NCI-H226 (cell line): ENCODE data around the gene C17orf107.

ENCODE experiments used
- DNase-seq: peaks from one replicate; pipeline ENCODE4 v3.0.0-alpha.2; 2015

C17orf107 gene

DNA sequence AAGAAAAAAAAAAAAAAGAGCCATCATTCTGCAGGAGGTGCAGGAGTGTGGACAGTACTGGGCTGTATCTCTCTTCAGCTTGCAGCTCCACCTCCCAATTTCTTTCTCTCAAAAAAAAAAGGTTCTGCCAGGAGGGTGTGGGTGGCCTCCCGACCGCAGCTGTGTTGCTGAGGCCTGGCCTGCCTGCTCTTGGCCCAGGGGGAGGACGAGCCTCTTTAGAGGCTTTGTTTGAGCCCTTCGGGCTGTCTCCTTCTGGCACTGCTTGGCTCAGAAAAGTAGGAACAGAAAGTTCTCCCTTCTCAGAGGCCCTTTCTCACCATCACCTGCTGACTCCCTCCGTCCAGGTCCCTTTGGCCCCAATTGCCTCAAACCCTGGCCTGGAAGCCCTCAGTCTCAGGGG, 22.2 kb upstream of the C17orf107 start:
- no peak for DNase-seq

DNA sequence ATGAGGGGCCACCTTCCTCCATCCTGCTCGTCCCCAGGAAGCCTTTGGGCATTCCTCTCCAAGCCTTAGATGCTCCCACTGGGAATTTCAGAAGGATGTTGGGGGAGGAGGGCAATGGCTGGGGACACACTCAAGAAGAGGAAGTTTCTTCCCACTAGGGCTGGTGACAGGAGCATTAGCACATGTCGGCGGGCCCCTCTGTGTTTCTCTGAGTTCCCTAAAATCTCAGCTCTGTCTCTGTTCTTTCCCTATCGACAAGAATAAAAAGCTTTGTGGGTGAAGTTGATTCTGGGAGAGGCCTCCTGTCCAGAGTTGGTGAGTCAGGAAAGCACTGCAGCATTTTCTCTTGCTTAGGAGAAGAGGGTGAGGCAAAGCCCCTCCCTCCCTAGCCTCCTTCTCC, 19.7 kb upstream of the C17orf107 start:
- DNase-seq: no peak

GRCh38 chr17:4880857-4881256, 18.5 kb upstream of the C17orf107 start:
- DNase-seq: no peak

DNA sequence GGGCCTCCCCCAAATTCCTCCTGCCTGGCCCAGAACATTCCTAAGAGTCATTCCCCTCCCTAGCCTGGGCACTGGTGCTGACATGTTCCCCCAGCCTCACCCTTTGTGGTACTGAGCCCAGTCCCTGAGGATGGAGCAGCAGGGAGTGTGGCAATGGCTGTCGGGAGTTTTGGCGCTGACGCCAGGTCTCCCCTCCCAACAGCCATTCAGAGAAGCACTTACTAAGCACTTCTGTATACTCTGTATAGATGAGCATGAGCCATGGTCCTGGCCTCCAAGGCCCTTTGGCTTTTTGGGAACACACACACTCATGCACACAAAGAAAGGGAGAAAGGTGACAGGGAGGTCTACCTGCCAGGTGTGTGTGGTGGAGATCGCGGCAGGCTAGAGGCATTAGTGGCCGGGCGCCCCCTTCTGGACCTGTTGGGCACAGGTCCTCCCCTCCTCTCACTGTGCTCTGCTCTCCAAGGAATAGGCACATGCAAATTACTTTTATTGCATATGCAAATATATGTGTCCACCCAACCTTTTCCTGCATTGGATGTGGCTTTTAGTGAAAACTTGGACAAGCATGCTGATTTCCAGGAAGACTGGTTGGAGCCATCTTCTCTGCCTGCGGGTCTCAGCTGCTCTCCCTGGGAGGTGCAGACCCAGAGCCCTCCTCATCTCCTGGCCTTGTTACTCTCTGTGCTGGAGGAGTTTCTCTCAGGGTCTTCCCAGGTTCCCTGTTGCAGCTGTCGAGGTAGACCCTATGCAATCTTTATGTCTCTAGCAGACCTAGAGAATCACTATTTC, 17.4 kb upstream of the C17orf107 start:
- peak; percentile 16 for DNase-seq

DNA sequence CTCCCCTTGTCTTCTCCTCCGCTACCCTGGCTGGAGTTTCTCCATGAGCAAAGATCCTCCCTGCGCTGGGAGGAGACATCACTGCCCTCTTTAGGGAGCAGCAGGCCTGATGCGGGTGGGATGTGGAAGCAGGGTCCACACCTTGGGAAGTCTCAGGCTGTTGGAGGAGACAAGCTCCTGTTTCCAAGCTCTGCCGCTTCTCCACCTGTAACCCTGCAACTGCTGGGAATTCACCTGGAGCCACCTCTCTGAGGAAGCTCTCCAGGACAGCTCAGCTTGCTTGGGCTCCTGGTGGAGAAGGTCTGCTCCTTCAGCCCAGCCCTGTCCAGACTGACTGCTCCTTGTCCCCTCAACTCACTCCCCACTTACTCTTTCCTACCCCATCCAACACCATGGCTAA, 14.8 kb upstream of the C17orf107 start:
- DNase-seq: no peak

DNA sequence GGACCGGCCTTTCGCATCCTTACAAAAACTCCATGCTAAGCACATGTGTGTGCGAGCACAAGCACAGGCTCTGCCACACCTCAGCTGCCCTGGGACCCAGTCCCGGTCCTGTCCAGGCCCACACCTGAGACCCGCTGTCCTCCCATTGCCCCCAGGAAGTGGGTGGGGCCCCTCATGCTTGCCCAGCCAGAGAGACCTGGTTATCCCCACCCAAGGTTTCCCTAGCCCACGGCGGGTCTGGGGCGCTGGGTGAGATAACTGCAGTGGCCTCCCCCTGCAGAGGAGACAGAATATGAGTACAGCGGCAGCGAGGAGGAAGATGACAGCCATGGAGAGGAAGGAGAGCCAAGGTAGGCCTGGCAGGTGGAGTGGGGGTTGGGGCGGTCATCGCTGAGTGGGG, 12.5 kb upstream of the C17orf107 start:
- no peak for DNase-seq

DNA sequence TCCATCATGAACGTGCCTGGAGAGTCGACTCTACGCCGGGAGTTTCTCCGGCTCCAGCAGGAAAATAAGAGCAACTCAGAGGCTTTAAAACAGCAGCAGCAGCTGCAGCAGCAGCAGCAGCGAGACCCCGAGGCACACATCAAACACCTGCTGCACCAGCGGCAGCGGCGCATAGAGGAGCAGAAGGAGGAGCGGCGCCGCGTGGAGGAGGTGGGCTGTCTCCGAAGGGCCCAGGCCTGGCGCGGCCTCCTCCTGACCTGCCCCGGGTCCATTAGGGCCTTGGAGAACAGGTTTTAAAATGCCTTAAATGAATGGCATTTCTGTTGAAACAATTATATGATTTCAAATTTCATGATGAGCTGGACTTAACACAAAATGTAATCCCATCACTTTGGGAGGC, 11.8 kb upstream of the C17orf107 start:
- no peak for DNase-seq

GRCh38 chr17:4891411-4892410, 7.6 kb upstream of the C17orf107 start:
- DNase-seq: no peak

DNA sequence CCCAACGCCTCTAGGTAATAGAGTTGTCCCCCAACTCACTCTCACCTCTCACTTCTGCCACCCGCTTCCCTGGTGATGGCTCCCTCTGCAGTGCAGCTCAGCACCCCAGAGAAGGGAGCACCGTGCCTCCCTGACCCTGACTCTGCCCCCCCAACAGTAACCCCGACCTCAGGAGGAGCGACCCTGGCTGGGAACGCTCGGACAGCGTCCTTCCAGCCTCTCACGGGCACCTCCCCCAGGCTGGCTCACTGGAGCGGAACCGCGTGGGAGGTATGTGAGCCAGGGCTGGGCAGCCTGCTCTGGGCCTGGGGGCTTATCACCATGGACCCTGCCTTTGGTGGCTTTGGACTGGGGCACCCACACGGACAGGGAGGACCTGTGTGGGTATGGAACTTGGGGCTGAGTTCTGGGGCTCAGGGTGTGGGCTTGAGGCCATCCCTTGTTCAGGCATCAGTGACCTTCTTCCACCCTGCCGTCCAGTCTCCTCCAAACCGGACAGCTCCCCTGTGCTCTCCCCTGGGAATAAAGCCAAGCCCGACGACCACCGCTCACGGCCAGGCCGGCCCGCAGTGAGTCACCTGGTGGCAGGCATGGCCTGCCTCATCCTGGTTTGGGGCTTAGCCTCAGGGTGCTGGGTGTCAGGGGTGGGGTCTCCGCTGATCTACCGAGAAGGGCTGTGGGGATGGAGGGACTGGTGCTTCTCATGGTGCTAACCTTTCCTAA, 6.7 kb upstream of the C17orf107 start:
- no peak for DNase-seq

DNA sequence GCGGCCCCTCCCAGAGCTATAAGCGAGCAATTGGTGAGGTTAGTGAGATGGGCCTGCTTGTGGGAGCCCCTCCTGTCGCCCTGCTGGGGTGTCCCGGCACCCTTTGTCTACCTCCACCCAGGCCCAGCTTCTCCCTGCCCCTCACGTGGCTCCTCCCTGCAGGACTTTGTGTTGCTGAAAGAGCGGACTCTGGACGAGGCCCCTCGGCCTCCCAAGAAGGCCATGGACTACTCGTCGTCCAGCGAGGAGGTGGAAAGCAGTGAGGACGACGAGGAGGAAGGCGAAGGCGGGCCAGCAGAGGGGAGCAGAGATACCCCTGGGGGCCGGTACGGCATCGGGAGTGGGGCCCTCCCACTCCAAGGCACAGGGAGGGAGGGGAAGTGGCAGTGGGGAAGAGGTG, 6.1 kb upstream of the C17orf107 start:
- DNase-seq: no peak

- DNase-seq: no peak
These were observed 5.4 kb upstream of the C17orf107 start for GRCh38 chr17:4893721-4894560.

- DNase-seq: no peak
These were observed 4.2 kb upstream of the C17orf107 start for GRCh38 chr17:4895121-4895520.

- no peak for DNase-seq
These were observed 3.5 kb upstream of the C17orf107 start for GRCh38 chr17:4895657-4896331.

- no peak for DNase-seq
These were observed 2.8 kb upstream of the C17orf107 start for GRCh38 chr17:4896332-4897197.

DNA sequence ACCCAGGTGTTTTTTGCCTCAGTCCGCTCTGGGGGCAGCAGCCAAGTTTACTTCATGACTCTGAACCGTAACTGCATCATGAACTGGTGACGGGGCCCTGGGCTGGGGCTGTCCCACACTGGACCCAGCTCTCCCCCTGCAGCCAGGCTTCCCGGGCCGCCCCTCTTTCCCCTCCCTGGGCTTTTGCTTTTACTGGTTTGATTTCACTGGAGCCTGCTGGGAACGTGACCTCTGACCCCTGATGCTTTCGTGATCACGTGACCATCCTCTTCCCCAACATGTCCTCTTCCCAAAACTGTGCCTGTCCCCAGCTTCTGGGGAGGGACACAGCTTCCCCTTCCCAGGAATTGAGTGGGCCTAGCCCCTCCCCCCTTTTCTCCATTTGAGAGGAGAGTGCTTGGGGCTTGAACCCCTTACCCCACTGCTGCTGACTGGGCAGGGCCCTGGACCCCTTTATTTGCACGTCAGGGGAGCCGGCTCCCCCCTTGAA, 2.1 kb upstream of the C17orf107 start:
- no peak for DNase-seq

- DNase-seq: no peak
These were observed 1.6 kb upstream of the C17orf107 start for GRCh38 chr17:4897785-4898184.

- no peak for DNase-seq
These were observed 985 bp upstream of the C17orf107 start for GRCh38 chr17:4898351-4898750.

DNA sequence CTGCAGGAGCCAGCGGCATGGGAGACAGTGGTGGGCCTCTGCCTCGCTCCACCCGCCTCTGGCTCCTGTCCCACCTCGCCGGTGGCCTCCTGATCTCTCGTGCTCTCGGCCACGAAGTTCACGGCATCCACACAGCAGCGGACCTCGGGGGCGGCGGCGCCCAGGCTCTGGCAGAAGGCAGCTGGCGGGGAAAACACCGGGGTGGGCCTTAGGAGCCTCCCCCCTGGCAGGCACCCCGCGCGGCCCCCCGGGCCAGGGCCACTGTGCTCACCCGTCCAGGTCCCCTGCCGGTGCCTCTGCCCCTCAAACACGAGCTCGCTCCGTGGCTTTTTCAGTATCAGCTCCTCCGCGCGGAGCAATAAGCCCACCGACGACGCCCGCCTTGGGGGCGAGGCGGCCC, 409 bp upstream of the C17orf107 start:
- no peak for DNase-seq

- DNase-seq: no peak
These were observed 1.1 kb downstream of the C17orf107 start for GRCh38 chr17:4900231-4901107.
